ENCODE measurements around the gene PTPN18. TPM values are rescaled to one million over a fixed set of nuclear protein-coding genes. Genes with fewer than 3 reads are reported as not detected.

PTPN18 gene
- total RNA-seq, 1 donor from 2014 or later: 67.8 TPM

- peaks cover 9% of the 10 kb centered on the region for H3K4me1 ChIP-seq
- peak overlapping the region; percentile 76 for H3K4me3 ChIP-seq
- ATAC-seq (peak; percentile 89), DNase-seq (peak; percentile 93)
- no peaks in the 10 kb centered on the region for H3K9me3 ChIP-seq
- TF ChIP-seq CTCF (IDR thresholded peaks at IDR 0.05): no peak
- no peaks in the 10 kb centered on the region for H3K27me3 ChIP-seq
- peak overlapping the region; percentile 95 for H3K27ac ChIP-seq
- intact Hi-C loops (cut with DNase I): no loop called here
- peaks cover 47% of the 10 kb centered on the region for H3K36me3 ChIP-seq
Observed at GRCh38 chr2:130342020-130342532, 13.8 kb upstream of the PTPN18 start.

GRCh38 chr2:130342533-130343275 is 13.2 kb upstream of the PTPN18 start, which contains the start of gene IMP4:
TSS of gene IMP4 (plus strand) at chr2:130342897. CDS start at chr2:130342933, 36 bp downstream.
- intact Hi-C loops (cut with DNase I): no loop called here

GRCh38 chr2:130344578-130344977 is 11.3 kb upstream of the PTPN18 start:
- ATAC-seq: no peak

More at GRCh38 chr2:130342533-130343275, 13.2 kb upstream of the PTPN18 start, which contains the start of gene IMP4:
- Histone ChIP-seq H3K9me3 (no peaks in the 10 kb centered on the region), H3K27ac (peak within 1 kb of the TSS; percentile 95), H3K4me1 (peaks cover 9% of the 10 kb centered on the region), H3K27me3 (no peaks in the 10 kb centered on the region), H3K4me3 (peak within 1 kb of the TSS; percentile 76), H3K36me3 (peaks cover 53% of the 10 kb centered on the region)
- DNase-seq (peak; percentile 95), ATAC-seq (peak; percentile 96)
- TF ChIP-seq CTCF (IDR thresholded peaks at IDR 0.05): peak; percentile 40

GRCh38 chr2:130345091-130345490 is 10.8 kb upstream of the PTPN18 start:
- ATAC-seq (no peak), DNase-seq (no peak)
- TF ChIP-seq CTCF (IDR thresholded peaks at IDR 0.05): no peak
- intact Hi-C loops (cut with DNase I): no loop called here
- H3K27ac ChIP-seq: no peak overlapping the region
- peaks cover 9% of the 10 kb centered on the region for H3K4me1 ChIP-seq
- no peak overlapping the region for H3K4me3 ChIP-seq
- peaks cover 51% of the 10 kb centered on the region for H3K36me3 ChIP-seq
- no peaks in the 10 kb centered on the region for H3K27me3 ChIP-seq
- no peaks in the 10 kb centered on the region for H3K9me3 ChIP-seq

More at GRCh38 chr2:130344578-130344977, 11.3 kb upstream of the PTPN18 start:
- no peak for DNase-seq
- Histone ChIP-seq H3K4me1 (peaks cover 9% of the 10 kb centered on the region), H3K9me3 (no peaks in the 10 kb centered on the region), H3K4me3 (no peak overlapping the region), H3K36me3 (peaks cover 52% of the 10 kb centered on the region), H3K27ac (no peak overlapping the region), H3K27me3 (no peaks in the 10 kb centered on the region)
- intact Hi-C loops (cut with DNase I): no loop called here
- TF ChIP-seq CTCF (IDR thresholded peaks at IDR 0.05): no peak

GRCh38 chr2:130345611-130346010 is 10.2 kb upstream of the PTPN18 start:
- H3K4me1 ChIP-seq: peaks cover 9% of the 10 kb centered on the region
- DNase-seq: no peak
- intact Hi-C loops (cut with DNase I): no loop called here

More at GRCh38 chr2:130345611-130346010, 10.2 kb upstream of the PTPN18 start:
- Histone ChIP-seq H3K27ac (no peak overlapping the region), H3K9me3 (no peaks in the 10 kb centered on the region), H3K36me3 (peaks cover 51% of the 10 kb centered on the region), H3K27me3 (no peaks in the 10 kb centered on the region), H3K4me3 (no peak overlapping the region)
- TF ChIP-seq CTCF (IDR thresholded peaks at IDR 0.05): no peak
- no peak for ATAC-seq
